Fibroblast of lung (primary cell): ENCODE data around the gene SEC61A2. TPM values are rescaled to one million over a fixed set of nuclear protein-coding genes. Genes with fewer than 3 reads are reported as not detected.

Experiments used
- DNase-seq, 2 donors: peaks; one replicate each; pipeline versions ENCODE4 v3.0.0 to v3.0.0-alpha.2; 2010; ENCODE audit warnings: low read depth in 2 of 2
- H2AFZ ChIP-seq: 2 replicates; pipeline ENCODE4 v1.5.1; 2012; ENCODE audit warnings: low read length, control low read depth, inconsistent platforms
- H3K27ac ChIP-seq: 2 replicates; pipeline ENCODE4 v1.5.1; 2011; ENCODE audit warnings: low read length, control low read depth; ENCODE audit not compliant: insufficient read depth
- H3K27me3 ChIP-seq: 2 replicates; pipeline ENCODE4 v1.5.1; 2011; ENCODE audit warnings: mild to moderate bottlenecking, low read length; ENCODE audit not compliant: control insufficient read depth, insufficient read depth
- H3K36me3 ChIP-seq: 2 replicates; pipeline ENCODE4 v1.5.1; 2011; ENCODE audit warnings: low read length; ENCODE audit not compliant: control insufficient read depth, insufficient read depth
- H3K4me1 ChIP-seq: 2 replicates; pipeline ENCODE4 v1.5.1; 2011; ENCODE audit warnings: low read length; ENCODE audit not compliant: control insufficient read depth, insufficient read depth; ENCODE audit errors: extremely low read depth
- H3K4me2 ChIP-seq: 2 replicates; pipeline ENCODE4 v1.5.1; 2011; ENCODE audit warnings: low read length, control low read depth; ENCODE audit not compliant: insufficient read depth; ENCODE audit errors: extremely low read depth
- H3K4me3 ChIP-seq, 4 experiments: fragments of 200-600 bp in 1 of 4; sonication (generic) in 1 of 4; replicated peaks in 1 of 4; 2 replicates each; pipeline ENCODE4 v1.5.1; 2011 to 2016; ENCODE audit warnings: low read length in 4 of 4, low read depth in 3 of 4, mild to moderate bottlenecking in 3 of 4, control low read depth in 2 of 4, inconsistent platforms in 1 of 4, mixed read lengths in 1 of 4; ENCODE audit not compliant: insufficient read depth in 1 of 4; ENCODE audit errors: control extremely low read depth in 1 of 4
- H3K79me2 ChIP-seq: 2 replicates; pipeline ENCODE4 v1.5.1; 2012; ENCODE audit warnings: mild to moderate bottlenecking, low read length, inconsistent platforms; ENCODE audit not compliant: control insufficient read depth, insufficient read depth
- H3K9ac ChIP-seq: 2 replicates; pipeline ENCODE4 v1.5.1; 2011; ENCODE audit warnings: mild to moderate bottlenecking, low read length, control low read depth; ENCODE audit not compliant: insufficient read depth
- H3K9me3 ChIP-seq: 2 replicates; pipeline ENCODE4 v1.5.1; 2012; ENCODE audit warnings: low read depth, low read length; ENCODE audit not compliant: control insufficient read depth, insufficient read depth
- H4K20me1 ChIP-seq: 2 replicates; pipeline ENCODE4 v1.5.1; 2011; ENCODE audit warnings: low read length; ENCODE audit not compliant: control insufficient read depth, insufficient read depth; ENCODE audit errors: extremely low read depth
- EZH2 ChIP-seq: IDR thresholded peaks from 2 replicates; pipeline ENCODE4 v1.5.1; 2012; ENCODE audit warnings: low read length, control low read depth, mild to moderate bottlenecking; ENCODE audit errors: missing control alignments
- polyA plus RNA-seq, 2 donors: library from polyadenylated mRNA; depleted of rRNA in 1 of 2; stranded (reverse) in 1 of 2; unstranded in 1 of 2; fragments of >200 nt; gene quantifications; 2 replicates each; pipeline ENCODE4 v1.2.1, GENCODE V29; 2011 to 2012; ENCODE audit warnings: missing spikeins in 1 of 2
- total RNA-seq: library from RNA; depleted of rRNA; stranded (reverse); fragments of >200 nt; gene quantifications from 2 replicates; pipeline ENCODE4 v1.2.1, GENCODE V29; 2014
- TF ChIP-seq, protein P1 (sequence below), 2 donors: IDR thresholded peaks in 1 of 2; conservative IDR thresholded peaks in 1 of 2; 1 replicate in 1 of 2; 2 replicates in 1 of 2; pipeline ENCODE4 v1.5.1; 2011 to 2012; ENCODE audit warnings: low read length in 2 of 2, control low read depth in 1 of 2, inconsistent platforms in 1 of 2, low read depth in 1 of 2, mild to moderate bottlenecking in 1 of 2

The SEC61A2 gene
- total and polyA plus RNA-seq, 2 donors (not counting 1 experiment from before 2014, with no cell fraction given) = 9.2 to 12.8 TPM

DNA sequence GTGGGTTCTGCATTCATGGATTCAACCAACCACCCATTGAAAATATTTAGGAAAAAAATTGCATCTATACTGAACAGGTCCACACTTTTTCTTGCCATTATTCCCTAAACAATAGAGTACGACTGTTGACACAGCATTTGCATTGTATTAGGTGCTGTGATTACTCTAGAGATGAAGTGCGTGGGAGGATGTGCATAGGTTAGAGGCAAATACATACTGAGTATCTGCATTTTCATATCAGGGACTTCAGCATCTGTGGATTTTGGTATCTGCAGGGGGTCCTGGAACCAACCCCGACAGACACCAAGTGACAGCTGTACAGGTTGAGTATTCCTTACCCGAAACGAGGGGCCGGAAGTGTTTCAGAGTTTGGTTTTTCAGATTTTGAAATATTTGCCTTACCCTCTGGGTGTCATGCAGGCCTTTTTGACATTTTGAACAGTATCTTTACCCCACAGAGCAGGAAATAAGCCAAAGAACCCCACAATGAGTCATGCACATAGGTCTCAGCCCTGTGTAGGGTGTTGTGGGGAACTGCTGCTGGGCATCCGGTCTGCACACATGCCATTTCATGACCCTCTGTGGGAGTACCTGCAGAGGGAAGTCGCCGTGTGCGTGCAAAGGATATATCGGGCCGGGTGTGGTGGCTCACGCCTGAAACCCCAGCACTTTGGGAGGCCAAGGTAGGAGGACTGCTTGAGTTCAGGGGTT is 51.7 kb downstream of the SEC61A2 start:
- Histone ChIP-seq H2AFZ (no peak overlapping the region), H3K9ac (no peak overlapping the region), H3K4me1 (no peaks in the 10 kb centered on the region), H3K79me2 (no peaks in the 10 kb centered on the region), H3K4me3 (no peak overlapping the region), H3K27me3 (no peaks in the 10 kb centered on the region), H3K9me3 (no peaks in the 10 kb centered on the region), H3K36me3 (peaks cover 11% of the 10 kb centered on the region), H4K20me1 (no peaks in the 10 kb centered on the region), H3K4me2 (no peak overlapping the region), H3K27ac (no peak overlapping the region)
- peak in 1 of 2 donors; percentile 36 for DNase-seq
- TF ChIP-seq EZH2 = no peak
- TF ChIP-seq, protein P1, sequence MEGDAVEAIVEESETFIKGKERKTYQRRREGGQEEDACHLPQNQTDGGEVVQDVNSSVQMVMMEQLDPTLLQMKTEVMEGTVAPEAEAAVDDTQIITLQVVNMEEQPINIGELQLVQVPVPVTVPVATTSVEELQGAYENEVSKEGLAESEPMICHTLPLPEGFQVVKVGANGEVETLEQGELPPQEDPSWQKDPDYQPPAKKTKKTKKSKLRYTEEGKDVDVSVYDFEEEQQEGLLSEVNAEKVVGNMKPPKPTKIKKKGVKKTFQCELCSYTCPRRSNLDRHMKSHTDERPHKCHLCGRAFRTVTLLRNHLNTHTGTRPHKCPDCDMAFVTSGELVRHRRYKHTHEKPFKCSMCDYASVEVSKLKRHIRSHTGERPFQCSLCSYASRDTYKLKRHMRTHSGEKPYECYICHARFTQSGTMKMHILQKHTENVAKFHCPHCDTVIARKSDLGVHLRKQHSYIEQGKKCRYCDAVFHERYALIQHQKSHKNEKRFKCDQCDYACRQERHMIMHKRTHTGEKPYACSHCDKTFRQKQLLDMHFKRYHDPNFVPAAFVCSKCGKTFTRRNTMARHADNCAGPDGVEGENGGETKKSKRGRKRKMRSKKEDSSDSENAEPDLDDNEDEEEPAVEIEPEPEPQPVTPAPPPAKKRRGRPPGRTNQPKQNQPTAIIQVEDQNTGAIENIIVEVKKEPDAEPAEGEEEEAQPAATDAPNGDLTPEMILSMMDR (conservative IDR thresholded peaks at IDR 0.05 in 1 of 2, IDR thresholded peaks at IDR 0.05 in 1 of 2; ENCODE audit: low read depth in 1 of 2, low read length in 2 of 2) = no peak

- no peak for DNase-seq
- no peak overlapping the region for H3K27ac ChIP-seq
- H3K4me1 ChIP-seq = no peaks in the 10 kb centered on the region
- no peak overlapping the region for H2AFZ ChIP-seq
- peaks cover 15% of the 10 kb centered on the region for H3K79me2 ChIP-seq
- no peaks in the 10 kb centered on the region for H3K9me3 ChIP-seq
- no peaks in the 10 kb centered on the region for H4K20me1 ChIP-seq
- peaks cover 7% of the 10 kb centered on the region for H3K36me3 ChIP-seq
- H3K9ac ChIP-seq = no peak overlapping the region
- no peak overlapping the region for H3K4me2 ChIP-seq
- no peaks in the 10 kb centered on the region for H3K27me3 ChIP-seq
- H3K4me3 ChIP-seq = no peak overlapping the region
- no peak for TF ChIP-seq EZH2
- TF ChIP-seq, protein P1 (conservative IDR thresholded peaks at IDR 0.05 in 1 of 2, IDR thresholded peaks at IDR 0.05 in 1 of 2; ENCODE audit: low read depth in 1 of 2, low read length in 2 of 2) = no peak
Observed at GRCh38 chr10:12184165-12184564, 54.7 kb downstream of the SEC61A2 start.

GRCh38 chr10:12186323-12186722 is 56.8 kb downstream of the SEC61A2 start:
- H3K36me3 ChIP-seq = peaks cover 7% of the 10 kb centered on the region
- H3K9ac ChIP-seq = no peak overlapping the region
- H3K27ac ChIP-seq = no peak overlapping the region
- H3K27me3 ChIP-seq = no peaks in the 10 kb centered on the region
- TF ChIP-seq EZH2 = no peak
- TF ChIP-seq, protein P1 (conservative IDR thresholded peaks at IDR 0.05 in 1 of 2, IDR thresholded peaks at IDR 0.05 in 1 of 2; ENCODE audit: low read depth in 1 of 2, low read length in 2 of 2) = no peak
- no peaks in the 10 kb centered on the region for H3K4me1 ChIP-seq
- H3K4me2 ChIP-seq = no peak overlapping the region
- H3K9me3 ChIP-seq = no peaks in the 10 kb centered on the region
- peaks cover 29% of the 10 kb centered on the region for H3K79me2 ChIP-seq
- DNase-seq = no peak
- no peaks in the 10 kb centered on the region for H4K20me1 ChIP-seq
- no peak overlapping the region for H3K4me3 ChIP-seq
- H2AFZ ChIP-seq = no peak overlapping the region
